HepG2 (cell line): ENCODE data around the gene MT4. TPM values are rescaled to one million over a fixed set of nuclear protein-coding genes. Genes with fewer than 3 reads are reported as not detected.

ENCODE experiments used
- ATAC-seq: fragments of 200-7000 bp; cut with Tn5 transposase; 3 replicates; pipeline ENCODE4 v1.9.1; 2020; ENCODE audit warnings: mild to moderate bottlenecking, moderate library complexity
- BruUV-seq: library from RNA; stranded (reverse); fragments of 400-500 nt; replicated peaks from 2 replicates; lab custom pipeline; 2021; lab: Mats Ljungman, UMichigan
- CTCF ChIA-PET: fragments of 300-600 bp; formaldehyde crosslinking; extraction: SDS; loops from one replicate; lab custom pipeline; 2021; ENCODE audit warnings: low total read pairs, inconsistent platforms, low intra/inter-chr PET ratio; lab: Yijun Ruan, JAX
- POLR2A ChIA-PET: fragments of 350-600 bp; sonication (Branson Sonifier 250); formaldehyde crosslinking; loops from one replicate; lab custom pipeline; 2020; ENCODE audit warnings: antibody characterized with exemption, inconsistent platforms; lab: Yijun Ruan, JAX
- DNase-seq: peaks from one replicate; pipeline ENCODE4 v3.0.0-alpha.2; 2015; ENCODE audit warnings: low spot score
- FAIRE-seq: peaks from 3 replicates; lab custom pipeline; 2011; peaks lifted over from hg19 to GRCh38; lab: Jason Lieb, UNC
- H2AFZ ChIP-seq: one replicate; pipeline ENCODE4 v1.6.1; 2011; ENCODE audit warnings: low read length, inconsistent platforms
- H3K27ac ChIP-seq: fragments of 300-600 bp; 3 replicates; pipeline ENCODE4 v1.8.0; 2011; ENCODE audit warnings: mixed run types, mild to moderate bottlenecking, mixed read lengths, low read length, inconsistent platforms; ENCODE audit not compliant: insufficient read depth; ENCODE audit errors: extremely low read length
- H3K27me3 ChIP-seq, 2 experiments: fragments of 200-600 bp in 1 of 2; 2 replicates in 1 of 2; 3 replicates in 1 of 2; pipeline versions ENCODE4 v1.6.0 to v1.8.0; 2011; ENCODE audit warnings: low read length in 2 of 2, mild to moderate bottlenecking in 2 of 2, moderate library complexity in 2 of 2, inconsistent platforms in 1 of 2; ENCODE audit not compliant: insufficient read depth in 2 of 2, control insufficient read depth in 1 of 2
- H3K36me3 ChIP-seq, 2 experiments: fragments of 200-600 bp in 1 of 2; replicated peaks in 1 of 2; 2 replicates in 1 of 2; 3 replicates in 1 of 2; pipeline versions ENCODE4 v1.5.1 to v1.8.0; 2011; ENCODE audit warnings: low read length in 2 of 2, inconsistent platforms in 1 of 2; ENCODE audit not compliant: insufficient read depth in 2 of 2, control insufficient read depth in 1 of 2
- H3K4me1 ChIP-seq: 2 replicates; pipeline ENCODE4 v1.5.1; 2012; ENCODE audit warnings: low read length, inconsistent platforms; ENCODE audit not compliant: insufficient read depth
- H3K4me2 ChIP-seq: 2 replicates; pipeline ENCODE4 v1.6.0; 2011; ENCODE audit warnings: low read depth, low read length, inconsistent platforms
- H3K4me3 ChIP-seq, 3 experiments: fragments of 200-600 bp in 1 of 3; sonication (generic), shearing (Covaris generic) in 1 of 3; replicated peaks in 1 of 3; 2 replicates each; pipeline ENCODE4 v1.5.1; 2011 to 2016; ENCODE audit warnings: low read length in 3 of 3, inconsistent platforms in 2 of 3, low read depth in 2 of 3, mild to moderate bottlenecking in 2 of 3, control low read depth in 1 of 3, mixed read lengths in 1 of 3; ENCODE audit not compliant: insufficient read depth in 1 of 3
- H3K79me2 ChIP-seq: one replicate; pipeline ENCODE4 v1.6.1; 2011; ENCODE audit warnings: low read length, inconsistent platforms; ENCODE audit not compliant: insufficient read depth
- H3K9ac ChIP-seq: 2 replicates; pipeline ENCODE4 v1.6.0; 2011; ENCODE audit warnings: mild to moderate bottlenecking, low read depth, low read length, inconsistent platforms; ENCODE audit not compliant: insufficient read depth
- H3K9me3 ChIP-seq: 2 replicates; pipeline ENCODE4 v1.5.1; 2012; ENCODE audit warnings: mild to moderate bottlenecking, low read length
- H4K20me1 ChIP-seq: 2 replicates; pipeline ENCODE4 v1.6.0; 2011; ENCODE audit warnings: inconsistent platforms, mild to moderate bottlenecking, low read length, moderate library complexity; ENCODE audit not compliant: insufficient read depth
- ATF1 ChIP-seq: IDR thresholded peaks from 2 replicates; pipeline ENCODE4 v1.6.1; 2016; ENCODE audit warnings: mild to moderate bottlenecking, control low read depth
- HHEX ChIP-seq: IDR thresholded peaks from 2 replicates; pipeline ENCODE4 v1.6.1; 2016; ENCODE audit warnings: control low read depth
- NCOA2 ChIP-seq: sonication (generic); formaldehyde crosslinking; IDR thresholded peaks from 2 replicates; pipeline ENCODE4 v1.8.0; 2022; ENCODE audit warnings: inconsistent platforms
- RFX1 ChIP-seq: fragments of 450-650 bp; IDR thresholded peaks from 2 replicates; pipeline ENCODE4 v1.6.1; 2017
- TCF7 ChIP-seq: sonication (generic); IDR thresholded peaks from 2 replicates; pipeline ENCODE4 v1.6.1; 2016; ENCODE audit warnings: antibody characterized with exemption, low read depth
- ZFP36L2 ChIP-seq: sonication (generic); formaldehyde crosslinking; IDR thresholded peaks from 2 replicates; pipeline ENCODE4 v1.4.0; 2020; ENCODE audit warnings: missing genetic modification reagents
- ZNF44 ChIP-seq: sonication (generic); formaldehyde crosslinking; IDR thresholded peaks from 2 replicates; pipeline ENCODE4 v1.5.1; 2020; ENCODE audit warnings: mild to moderate bottlenecking, missing genetic modification reagents
- ZNF510 ChIP-seq: sonication (generic); formaldehyde crosslinking; IDR thresholded peaks from 2 replicates; pipeline ENCODE4 v1.4.0; 2020; ENCODE audit warnings: low read depth, mild to moderate bottlenecking, missing genetic modification reagents
- ZNF546 ChIP-seq: sonication (generic); formaldehyde crosslinking; conservative IDR thresholded peaks from 2 replicates; pipeline ENCODE4 v1.8.1; 2023; ENCODE audit warnings: mild to moderate bottlenecking, missing genetic modification reagents
- ZNF782 ChIP-seq: sonication (generic); formaldehyde crosslinking; IDR thresholded peaks from 2 replicates; pipeline ENCODE4 v1.4.0; 2020; ENCODE audit warnings: missing genetic modification reagents, mild to moderate bottlenecking, borderline replicate concordance
- ZNF83 ChIP-seq: sonication (generic); formaldehyde crosslinking; IDR thresholded peaks from 2 replicates; pipeline ENCODE4 v1.4.0; 2020; ENCODE audit warnings: missing genetic modification reagents, mild to moderate bottlenecking, borderline replicate concordance
- WGBS: methylation state at CpG from one replicate; pipeline ENCODE4 v1.1.6; 2017; ENCODE audit warnings: low lambda C conversion rate; 5-methylcytosine and 5-hydroxymethylcytosine counted together
- in situ Hi-C: cut with HindIII; loops from 2 replicates; pipeline ENCODE4 v1.10.0; 2017; ENCODE audit warnings: low pct_unique_long_range_greater_than_20kb; ENCODE audit not compliant: extremely low pct_ligation_motif_present
- intact Hi-C: fragments of 100-400 bp; cut with micrococcal nuclease; formaldehyde crosslinking; loops from one replicate; pipeline ENCODE4 v1.10.0; 2022; ENCODE audit not compliant: unreplicated experiment
- polyA plus RNA-seq, 8 experiments: library from polyadenylated mRNA; depleted of rRNA in 3 of 8; stranded (reverse) in 7 of 8; unstranded in 1 of 8; fragments of >200 nt; fragmentation: Illumina TruSeq in 4 of 8; extraction: Trizol in 4 of 8; gene quantifications; 2 replicates each; pipeline versions ENCODE4 v1.2.1 to v1.2.3, GENCODE V29; 2011 to 2016; ENCODE audit warnings: low read depth in 4 of 8, missing spikeins in 1 of 8, mixed read lengths in 1 of 8; ENCODE audit not compliant: insufficient read depth in 1 of 8
- total RNA-seq, 5 experiments: library from RNA; depleted of rRNA; stranded (reverse); fragments of >200 nt; fragmentation: Illumina TruSeq; extraction: Trizol; gene quantifications; 2 replicates each; pipeline ENCODE4 v1.2.3, GENCODE V29; 2016; ENCODE audit warnings: low read depth in 1 of 5
- TF ChIP-seq, protein P1 (sequence below): IDR thresholded peaks from 2 replicates; pipeline ENCODE4 v1.6.1; 2016
- TF ChIP-seq, protein P2 (sequence below): sonication (generic); formaldehyde crosslinking; IDR thresholded peaks from 2 replicates; pipeline ENCODE4 v1.5.0; 2020; ENCODE audit warnings: mild to moderate bottlenecking, missing genetic modification reagents

MT4 gene
- total and polyA plus RNA-seq, 2 of the 13 experiments (the other 11 are each of a cell fraction or from before 2014, with no cell fraction given): not detected

DNA sequence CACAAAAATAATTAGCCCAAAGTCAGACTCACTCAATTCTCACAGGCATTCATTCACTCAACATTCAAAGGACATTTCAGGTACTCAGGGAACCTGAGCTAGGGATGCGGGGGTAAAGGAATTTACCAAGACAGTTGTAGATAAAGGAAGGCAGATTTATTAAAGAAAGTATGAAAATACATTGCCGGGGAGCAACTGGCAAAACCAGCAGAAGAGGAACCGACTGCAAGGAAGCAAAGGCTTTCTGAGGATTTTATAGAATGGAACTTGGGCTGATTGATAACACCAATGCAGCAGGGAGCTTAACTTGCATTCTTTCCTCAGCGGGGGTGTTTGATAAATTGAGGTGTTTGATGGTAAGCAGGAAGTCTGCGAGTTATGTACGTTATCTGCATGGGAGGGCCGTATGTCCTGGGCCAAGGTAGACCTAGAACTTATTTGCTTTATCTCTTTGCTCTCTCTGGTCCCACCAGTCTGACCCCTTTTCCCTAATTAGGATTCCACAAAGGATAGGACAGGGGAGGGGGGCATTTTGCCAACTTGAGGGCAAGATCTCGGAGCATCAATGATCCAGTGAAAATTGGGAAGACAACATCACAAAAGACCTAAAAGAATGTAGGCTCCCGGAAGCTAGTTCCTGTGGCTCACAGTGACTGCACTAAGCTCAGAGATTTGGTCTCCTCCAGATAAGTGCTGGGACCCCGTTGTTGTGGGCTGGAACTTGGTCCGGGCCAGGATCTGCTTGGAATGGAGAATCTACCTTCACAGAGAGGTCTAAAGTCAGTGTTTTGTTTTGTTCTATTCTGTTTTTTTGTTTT is 18.7 kb downstream of the MT4 start:
- FAIRE-seq (no peak), ATAC-seq (no peak), DNase-seq (no peak)
- no peaks in the 10 kb centered on the region for H3K36me3 ChIP-seq
- H3K4me3 ChIP-seq: no peak overlapping the region
- H3K27me3 ChIP-seq: peaks cover 4 to 39% of the 10 kb centered on the region in 2 experiments; a peak in 4 of 5 replicates
- H2AFZ ChIP-seq: no peak overlapping the region
- intact Hi-C loops: no loop called here
- no peak overlapping the region for H3K4me2 ChIP-seq
- in situ Hi-C loops: no loop called here
- H4K20me1 ChIP-seq: no peaks in the 10 kb centered on the region
- no peak for TF ChIP-seq RFX1
- TF ChIP-seq NCOA2 (CRISPR knock-in tag): no peak
- TF ChIP-seq, protein P1, sequence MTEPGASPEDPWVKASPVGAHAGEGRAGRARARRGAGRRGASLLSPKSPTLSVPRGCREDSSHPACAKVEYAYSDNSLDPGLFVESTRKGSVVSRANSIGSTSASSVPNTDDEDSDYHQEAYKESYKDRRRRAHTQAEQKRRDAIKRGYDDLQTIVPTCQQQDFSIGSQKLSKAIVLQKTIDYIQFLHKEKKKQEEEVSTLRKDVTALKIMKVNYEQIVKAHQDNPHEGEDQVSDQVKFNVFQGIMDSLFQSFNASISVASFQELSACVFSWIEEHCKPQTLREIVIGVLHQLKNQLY (CRISPR knock-in tag): no peak
- no peak for TF ChIP-seq ZNF83 (CRISPR knock-in tag)
- no peak for TF ChIP-seq ZNF510 (CRISPR knock-in tag)
- TF ChIP-seq TCF7: no peak
- no peak for TF ChIP-seq ATF1 (CRISPR knock-in tag)
- no peak for TF ChIP-seq ZNF44 (CRISPR knock-in tag)
- TF ChIP-seq ZNF782 (CRISPR knock-in tag): no peak
- TF ChIP-seq ZNF546: no peak
- no peak for TF ChIP-seq HHEX
- TF ChIP-seq, protein P2, sequence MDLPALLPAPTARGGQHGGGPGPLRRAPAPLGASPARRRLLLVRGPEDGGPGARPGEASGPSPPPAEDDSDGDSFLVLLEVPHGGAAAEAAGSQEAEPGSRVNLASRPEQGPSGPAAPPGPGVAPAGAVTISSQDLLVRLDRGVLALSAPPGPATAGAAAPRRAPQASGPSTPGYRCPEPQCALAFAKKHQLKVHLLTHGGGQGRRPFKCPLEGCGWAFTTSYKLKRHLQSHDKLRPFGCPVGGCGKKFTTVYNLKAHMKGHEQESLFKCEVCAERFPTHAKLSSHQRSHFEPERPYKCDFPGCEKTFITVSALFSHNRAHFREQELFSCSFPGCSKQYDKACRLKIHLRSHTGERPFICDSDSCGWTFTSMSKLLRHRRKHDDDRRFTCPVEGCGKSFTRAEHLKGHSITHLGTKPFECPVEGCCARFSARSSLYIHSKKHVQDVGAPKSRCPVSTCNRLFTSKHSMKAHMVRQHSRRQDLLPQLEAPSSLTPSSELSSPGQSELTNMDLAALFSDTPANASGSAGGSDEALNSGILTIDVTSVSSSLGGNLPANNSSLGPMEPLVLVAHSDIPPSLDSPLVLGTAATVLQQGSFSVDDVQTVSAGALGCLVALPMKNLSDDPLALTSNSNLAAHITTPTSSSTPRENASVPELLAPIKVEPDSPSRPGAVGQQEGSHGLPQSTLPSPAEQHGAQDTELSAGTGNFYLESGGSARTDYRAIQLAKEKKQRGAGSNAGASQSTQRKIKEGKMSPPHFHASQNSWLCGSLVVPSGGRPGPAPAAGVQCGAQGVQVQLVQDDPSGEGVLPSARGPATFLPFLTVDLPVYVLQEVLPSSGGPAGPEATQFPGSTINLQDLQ (CRISPR knock-in tag): no peak
- no peak for TF ChIP-seq ZFP36L2 (CRISPR knock-in tag)
- H3K9ac ChIP-seq: no peak overlapping the region
- no peaks in the 10 kb centered on the region for H3K4me1 ChIP-seq
- H3K9me3 ChIP-seq: no peaks in the 10 kb centered on the region
- H3K27ac ChIP-seq: no peak overlapping the region
- BruUV-seq: no TSS peak
- no peaks in the 10 kb centered on the region for H3K79me2 ChIP-seq
- 42% methylated on average over 11 of the region's 11 CpGs for WGBS
- ChIA-PET CTCF (no interaction called here), POLR2A (interaction anchor here (1.4 kb wide), 1 partner anchor 24 kb away, joined by 4 read pairs; the partner anchor contains the start of gene MT2A)
